HEK293 (cell line): ENCODE measurements around the gene RB1.

Source experiments
- CTCF ChIP-seq: fragments of 450-650 bp; formaldehyde crosslinking; IDR thresholded peaks from 2 replicates; pipeline ENCODE4 v1.5.1; 2016; ENCODE audit warnings: missing biosample characterization, missing genetic modification characterization
- REPIN1 ChIP-seq: fragments of 450-650 bp; formaldehyde crosslinking; IDR thresholded peaks from 2 replicates; pipeline ENCODE4 v1.5.1; 2017; ENCODE audit warnings: missing biosample characterization, missing genetic modification characterization, low read depth
- SP2 ChIP-seq: fragments of 450-650 bp; formaldehyde crosslinking; IDR thresholded peaks from 2 replicates; pipeline ENCODE4 v1.5.1; 2016; ENCODE audit warnings: missing biosample characterization, missing genetic modification characterization
- ZBTB17 ChIP-seq: fragments of 450-650 bp; formaldehyde crosslinking; IDR thresholded peaks from 2 replicates; pipeline ENCODE4 v1.5.1; 2016; ENCODE audit warnings: missing biosample characterization, missing genetic modification characterization
- ZNF133 ChIP-seq: fragments of 450-650 bp; formaldehyde crosslinking; IDR thresholded peaks from 2 replicates; pipeline ENCODE4 v1.5.1; 2016; ENCODE audit warnings: missing biosample characterization, missing genetic modification characterization
- ZNF571 ChIP-seq: fragments of 450-650 bp; formaldehyde crosslinking; IDR thresholded peaks from 2 replicates; pipeline ENCODE4 v1.5.0; 2017; ENCODE audit warnings: missing biosample characterization, missing genetic modification characterization

DNA sequence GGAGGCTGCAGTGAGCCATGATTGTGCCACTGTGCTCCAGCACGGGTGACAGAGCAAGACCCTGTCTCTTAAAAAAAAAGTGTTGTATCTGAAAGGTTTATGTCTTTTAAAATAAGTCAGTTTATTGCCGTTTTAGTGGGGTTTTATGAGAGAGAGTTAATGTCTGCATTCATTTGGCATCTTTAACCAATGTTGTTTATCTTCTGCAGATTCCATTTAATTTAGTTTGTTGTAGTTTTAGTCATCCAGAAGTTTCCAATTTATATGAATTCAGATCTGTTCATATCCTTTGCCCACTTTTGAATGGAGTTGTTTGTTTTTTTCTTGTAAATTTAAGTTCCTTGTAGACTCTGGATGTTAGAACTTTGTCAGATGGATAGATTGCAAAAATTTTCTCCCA lies 146.1 kb downstream of the RB1 start:
- TF ChIP-seq ZBTB17 (tag by site-specific recombination) = no peak
- no peak for TF ChIP-seq CTCF
- no peak for TF ChIP-seq SP2 (tag by site-specific recombination)
- TF ChIP-seq ZNF571 = no peak
- TF ChIP-seq ZNF133 (tag by site-specific recombination) = no peak
- no peak for TF ChIP-seq REPIN1
